ENCODE results near the gene ARHGAP22.
A peak's percentile ranks its signal among the peaks of the same experiment; 100 is the strongest.

GRCh38 chr10:48505394-48506112 lies 99.3 kb downstream of the ARHGAP22 start:
- TF ChIP-seq REST (IDR thresholded peaks at IDR 0.05; ENCODE audit: low read depth, low read length) = no peak
- no peak for TF ChIP-seq NFIC (IDR thresholded peaks at IDR 0.05; ENCODE audit: borderline replicate concordance)
- TF ChIP-seq RAD21 (IDR thresholded peaks at IDR 0.05; ENCODE audit: low read length) = peak; percentile 19; the same call in 1 of the 2 replicates
